Breast epithelium (tissue), 4 donors: Measurements from ENCODE around the gene SHROOM3. TPM values are rescaled to one million over a fixed set of nuclear protein-coding genes. Genes with fewer than 3 reads are reported as not detected.
A peak's percentile ranks its signal among the peaks of the same experiment; 100 is the strongest.

Source experiments
- DNase-seq, 2 donors: peaks; one replicate each; pipeline ENCODE4 v3.0.0-alpha.2; 2019; ENCODE audit warnings: low spot score in 2 of 2
- H3K27ac ChIP-seq, 2 donors: fragments of 200-600 bp; sonication (generic) in 1 of 2; one replicate each; pipeline ENCODE4 v1.5.1; 2016 to 2019; ENCODE audit warnings: mild to moderate bottlenecking in 1 of 2
- H3K27me3 ChIP-seq, 2 donors: fragments of 200-600 bp; sonication (generic) in 1 of 2; one replicate each; pipeline versions ENCODE4 v1.5.1 to v1.6.0; 2017 to 2019; ENCODE audit warnings: control low read depth in 1 of 2, mild to moderate bottlenecking in 1 of 2
- H3K36me3 ChIP-seq: fragments of 200-600 bp; one replicate; pipeline ENCODE4 v1.5.1; 2019
- H3K4me1 ChIP-seq, 2 donors: fragments of 200-600 bp; sonication (generic); one replicate each; pipeline ENCODE4 v1.5.1; 2016 to 2019; ENCODE audit warnings: control low read depth in 1 of 2
- H3K4me3 ChIP-seq, 3 donors: fragments of 200-600 bp; sonication (generic); 1 replicate in 2 of 3; 2 replicates in 1 of 3; pipeline ENCODE4 v1.5.1; 2016 to 2019; ENCODE audit warnings: mild to moderate bottlenecking in 3 of 3, moderate library complexity in 2 of 3
- H3K9me3 ChIP-seq, 2 donors: fragments of 200-600 bp; sonication (generic) in 1 of 2; one replicate each; pipeline ENCODE4 v1.5.1; 2016 to 2019; ENCODE audit warnings: control low read depth in 1 of 2
- POLR2A ChIP-seq: fragments of 450-650 bp; IDR thresholded peaks from one replicate; pipeline ENCODE4 v1.6.1; 2016; ENCODE audit warnings: antibody characterized with exemption, mild to moderate bottlenecking, moderate library complexity
- POLR2AphosphoS5 ChIP-seq, 3 donors: sonication (generic); formaldehyde crosslinking; IDR thresholded peaks; one replicate each; pipeline ENCODE4 v1.6.1; 2017; ENCODE audit warnings: antibody characterized with exemption in 3 of 3
- intact Hi-C: fragments of 100-400 bp; cut with DNase I; formaldehyde crosslinking; loops from one replicate; pipeline ENCODE4 v1.15.1; 2023; ENCODE audit warnings: low total_unique reads
- total RNA-seq, 3 donors: library from RNA; depleted of rRNA; stranded (reverse); fragments of >200 nt; gene quantifications; one replicate each; pipeline ENCODE4 v1.1.0, GENCODE V29; 2016
- TF ChIP-seq, protein P1 (sequence below), 3 donors: fragments of 450-650 bp; IDR thresholded peaks; one replicate each; pipeline ENCODE4 v1.5.1; 2016 to 2017; ENCODE audit warnings: antibody characterized with exemption in 3 of 3, mild to moderate bottlenecking in 3 of 3, moderate library complexity in 3 of 3

Gene SHROOM3
- total RNA-seq, 3 donors from 2014 or later, result 0.32 to 145 (median 100) TPM

- intact Hi-C loops, result no loop called here
- Histone ChIP-seq H3K4me3 (peak overlapping the region in 2 of 3 donors; percentile 46 to 62), H3K4me1 (no peaks in the 10 kb centered on the region), H3K9me3 (no peaks in the 10 kb centered on the region), H3K27me3 (no peaks in the 10 kb centered on the region), H3K36me3 (no peaks in the 10 kb centered on the region), H3K27ac (peak overlapping the region; percentile 87 to 90)
- peak; percentile 65 for TF ChIP-seq POLR2A
- TF ChIP-seq POLR2AphosphoS5 (IDR thresholded peaks at IDR 0.05), result peak in 2 of 3 donors; percentile 67 to 91
- TF ChIP-seq, protein P1, sequence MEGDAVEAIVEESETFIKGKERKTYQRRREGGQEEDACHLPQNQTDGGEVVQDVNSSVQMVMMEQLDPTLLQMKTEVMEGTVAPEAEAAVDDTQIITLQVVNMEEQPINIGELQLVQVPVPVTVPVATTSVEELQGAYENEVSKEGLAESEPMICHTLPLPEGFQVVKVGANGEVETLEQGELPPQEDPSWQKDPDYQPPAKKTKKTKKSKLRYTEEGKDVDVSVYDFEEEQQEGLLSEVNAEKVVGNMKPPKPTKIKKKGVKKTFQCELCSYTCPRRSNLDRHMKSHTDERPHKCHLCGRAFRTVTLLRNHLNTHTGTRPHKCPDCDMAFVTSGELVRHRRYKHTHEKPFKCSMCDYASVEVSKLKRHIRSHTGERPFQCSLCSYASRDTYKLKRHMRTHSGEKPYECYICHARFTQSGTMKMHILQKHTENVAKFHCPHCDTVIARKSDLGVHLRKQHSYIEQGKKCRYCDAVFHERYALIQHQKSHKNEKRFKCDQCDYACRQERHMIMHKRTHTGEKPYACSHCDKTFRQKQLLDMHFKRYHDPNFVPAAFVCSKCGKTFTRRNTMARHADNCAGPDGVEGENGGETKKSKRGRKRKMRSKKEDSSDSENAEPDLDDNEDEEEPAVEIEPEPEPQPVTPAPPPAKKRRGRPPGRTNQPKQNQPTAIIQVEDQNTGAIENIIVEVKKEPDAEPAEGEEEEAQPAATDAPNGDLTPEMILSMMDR (IDR thresholded peaks at IDR 0.05), result peak in 1 of 3 donors; percentile 12
- DNase-seq, result peak; percentile 92 to 97
Observed at GRCh38 chr4:76585897-76586360, 150.9 kb downstream of the SHROOM3 start.

GRCh38 chr4:76588274-76588673 is 153.2 kb downstream of the SHROOM3 start:
- H3K4me1 ChIP-seq, result no peaks in the 10 kb centered on the region
- peak overlapping the region in 2 of 3 donors; percentile 12 to 39 for H3K4me3 ChIP-seq
- H3K27me3 ChIP-seq, result no peaks in the 10 kb centered on the region
- H3K27ac ChIP-seq, result peak overlapping the region; percentile 60 to 90
- TF ChIP-seq, protein P1 (IDR thresholded peaks at IDR 0.05), result no peak
- TF ChIP-seq POLR2AphosphoS5 (IDR thresholded peaks at IDR 0.05) (no peak), POLR2A (no peak)
- no peak for DNase-seq
- intact Hi-C loops, result no loop called here
- no peaks in the 10 kb centered on the region for H3K9me3 ChIP-seq
- no peaks in the 10 kb centered on the region for H3K36me3 ChIP-seq

GRCh38 chr4:76589402-76589801 is 154.4 kb downstream of the SHROOM3 start:
- H3K27me3 ChIP-seq, result no peaks in the 10 kb centered on the region
- no peaks in the 10 kb centered on the region for H3K4me1 ChIP-seq
- no peaks in the 10 kb centered on the region for H3K36me3 ChIP-seq
- H3K9me3 ChIP-seq, result no peaks in the 10 kb centered on the region
- H3K4me3 ChIP-seq, result no peak overlapping the region
- TF ChIP-seq POLR2A (no peak), POLR2AphosphoS5 (IDR thresholded peaks at IDR 0.05) (no peak)
- TF ChIP-seq, protein P1 (IDR thresholded peaks at IDR 0.05), result no peak
- DNase-seq, result no peak
- intact Hi-C loops, result no loop called here
- peak overlapping the region; percentile 89 to 90 for H3K27ac ChIP-seq

DNA sequence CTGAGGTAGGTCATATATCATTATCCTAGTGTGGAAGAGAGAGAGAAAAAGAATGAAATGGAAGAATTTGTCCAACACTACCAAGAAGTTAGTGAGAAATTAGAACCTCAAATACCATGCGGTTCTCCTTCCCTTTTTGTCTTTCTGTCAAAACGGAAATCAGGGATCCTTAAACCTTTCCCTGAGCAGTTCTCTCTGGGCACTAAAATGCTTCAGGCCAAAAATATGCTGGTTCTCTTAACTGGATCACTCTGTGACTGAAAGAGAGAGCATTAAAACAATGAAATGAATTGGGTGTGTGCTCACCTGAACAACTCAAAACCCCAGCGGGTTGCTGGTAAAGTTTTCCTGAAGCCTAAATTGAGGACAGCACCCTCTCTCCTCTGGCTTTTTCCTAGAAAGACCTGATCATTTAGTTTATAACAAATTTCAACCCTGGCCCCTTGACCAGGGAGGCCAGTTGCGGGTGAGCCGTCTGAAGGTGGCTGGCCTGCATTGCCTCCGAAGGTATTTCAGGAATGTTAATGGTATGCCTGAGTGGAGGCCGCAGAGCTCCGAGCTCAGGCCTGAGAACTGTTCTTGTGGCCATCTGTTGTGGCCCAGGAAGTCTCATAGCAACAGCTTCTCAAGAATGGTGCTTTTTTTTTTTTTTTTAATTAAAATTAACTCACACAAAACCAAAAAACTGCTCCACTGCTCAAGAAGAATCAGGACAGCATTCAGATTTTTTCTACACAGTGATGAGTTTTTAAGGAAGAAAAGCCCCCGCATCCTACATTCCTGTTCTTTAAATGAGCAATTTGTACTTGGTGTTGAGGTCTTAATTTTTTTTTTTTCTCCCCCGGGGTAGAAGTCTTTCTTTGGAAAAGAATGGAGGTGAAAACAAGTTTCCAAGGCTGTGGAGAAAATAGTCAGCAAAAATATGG is 155.1 kb downstream of the SHROOM3 start:
- TF ChIP-seq, protein P1 (IDR thresholded peaks at IDR 0.05), result no peak
- TF ChIP-seq POLR2AphosphoS5 (IDR thresholded peaks at IDR 0.05), result peak; percentile 21 to 69 (median 44)
- TF ChIP-seq POLR2A, result no peak
- intact Hi-C loops, result no loop called here

DNA sequence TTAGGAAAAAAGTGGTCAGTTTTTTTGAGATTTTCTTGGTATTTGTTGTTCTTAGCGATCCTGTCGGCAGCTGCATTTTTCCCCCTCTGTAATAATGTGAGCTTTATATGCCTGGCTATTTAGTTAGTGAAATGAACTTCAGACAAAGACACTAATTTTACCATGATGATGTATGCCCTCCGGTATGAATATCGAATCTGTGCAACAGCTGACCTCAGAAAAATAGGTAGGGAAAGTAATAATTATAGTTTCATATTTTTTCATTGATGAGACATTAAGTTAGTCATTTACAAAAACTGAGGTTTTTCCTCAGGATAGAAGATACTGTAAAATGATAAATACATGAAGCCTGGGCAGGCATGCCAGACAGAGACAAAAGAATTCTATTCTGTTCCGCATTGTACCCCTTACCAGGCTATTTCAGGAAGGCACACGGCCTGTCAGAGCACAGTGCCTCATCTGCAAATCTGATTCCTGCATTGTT is 155.8 kb downstream of the SHROOM3 start:
- peak overlapping the region in 1 of 3 donors; percentile 0 for H3K4me3 ChIP-seq

More for the DNA sequence above, 155.1 kb downstream of the SHROOM3 start:
- Histone ChIP-seq H3K4me1 (no peaks in the 10 kb centered on the region), H3K36me3 (no peaks in the 10 kb centered on the region), H3K9me3 (no peaks in the 10 kb centered on the region), H3K27me3 (no peaks in the 10 kb centered on the region), H3K4me3 (peak overlapping the region in 2 of 3 donors; percentile 0 to 45), H3K27ac (peak overlapping the region; percentile 89 to 90)
- peak; percentile 63 to 88 for DNase-seq

More for the DNA sequence above, 155.8 kb downstream of the SHROOM3 start:
- no peaks in the 10 kb centered on the region for H3K9me3 ChIP-seq
- no peaks in the 10 kb centered on the region for H3K27me3 ChIP-seq
- H3K4me1 ChIP-seq, result no peaks in the 10 kb centered on the region
- DNase-seq, result no peak
- TF ChIP-seq, protein P1 (IDR thresholded peaks at IDR 0.05), result no peak
- no peak for TF ChIP-seq POLR2A
- no peak for TF ChIP-seq POLR2AphosphoS5 (IDR thresholded peaks at IDR 0.05)
- H3K27ac ChIP-seq, result peak overlapping the region; percentile 80 to 90
- H3K36me3 ChIP-seq, result no peaks in the 10 kb centered on the region
- intact Hi-C loops, result no loop called here
